ENCODE data around the gene PSD2. TPM values are rescaled to one million over a fixed set of nuclear protein-coding genes. Genes with fewer than 3 reads are reported as not detected.

The PSD2 gene
- total RNA-seq, 1 donor from 2014 or later, result 0.15 TPM

DNA sequence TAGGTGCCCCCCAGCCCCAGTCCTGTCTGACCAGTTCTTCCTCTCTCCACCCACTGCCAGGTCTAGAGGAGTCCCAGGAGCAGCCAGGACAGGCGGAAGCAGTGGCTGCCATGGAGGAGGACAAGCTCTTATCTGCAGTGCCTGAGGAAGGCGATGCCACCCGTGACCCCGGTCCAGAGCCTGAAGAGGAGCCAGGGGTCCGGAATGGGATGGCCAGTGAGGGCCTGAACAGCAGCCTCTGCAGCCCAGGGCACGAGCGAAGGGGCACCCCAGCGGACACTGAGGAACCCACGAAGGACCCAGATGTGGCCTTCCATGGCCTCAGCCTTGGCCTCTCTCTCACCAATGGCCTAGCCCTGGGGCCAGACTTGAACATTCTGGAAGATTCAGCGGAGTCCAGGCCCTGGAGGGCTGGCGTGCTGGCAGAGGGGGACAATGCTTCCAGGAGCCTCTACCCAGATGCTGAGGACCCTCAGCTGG is 13.8 kb downstream of the PSD2 start:
- H3K27me3 Mint-ChIP-seq (ENCODE audit: unreplicated experiment), result peaks cover 5% of the 10 kb centered on the region
- DNase-seq (ENCODE audit: low spot score), result no peak
- TF ChIP-seq, protein P1, sequence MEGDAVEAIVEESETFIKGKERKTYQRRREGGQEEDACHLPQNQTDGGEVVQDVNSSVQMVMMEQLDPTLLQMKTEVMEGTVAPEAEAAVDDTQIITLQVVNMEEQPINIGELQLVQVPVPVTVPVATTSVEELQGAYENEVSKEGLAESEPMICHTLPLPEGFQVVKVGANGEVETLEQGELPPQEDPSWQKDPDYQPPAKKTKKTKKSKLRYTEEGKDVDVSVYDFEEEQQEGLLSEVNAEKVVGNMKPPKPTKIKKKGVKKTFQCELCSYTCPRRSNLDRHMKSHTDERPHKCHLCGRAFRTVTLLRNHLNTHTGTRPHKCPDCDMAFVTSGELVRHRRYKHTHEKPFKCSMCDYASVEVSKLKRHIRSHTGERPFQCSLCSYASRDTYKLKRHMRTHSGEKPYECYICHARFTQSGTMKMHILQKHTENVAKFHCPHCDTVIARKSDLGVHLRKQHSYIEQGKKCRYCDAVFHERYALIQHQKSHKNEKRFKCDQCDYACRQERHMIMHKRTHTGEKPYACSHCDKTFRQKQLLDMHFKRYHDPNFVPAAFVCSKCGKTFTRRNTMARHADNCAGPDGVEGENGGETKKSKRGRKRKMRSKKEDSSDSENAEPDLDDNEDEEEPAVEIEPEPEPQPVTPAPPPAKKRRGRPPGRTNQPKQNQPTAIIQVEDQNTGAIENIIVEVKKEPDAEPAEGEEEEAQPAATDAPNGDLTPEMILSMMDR (IDR thresholded peaks at IDR 0.05; ENCODE audit: unreplicated experiment), result no peak
- no peaks in the 10 kb centered on the region for H3K4me1 Mint-ChIP-seq (ENCODE audit: unreplicated experiment)
- no peaks in the 10 kb centered on the region for H3K9me3 Mint-ChIP-seq (ENCODE audit: unreplicated experiment)
- no peak overlapping the region for H3K4me3 Mint-ChIP-seq (ENCODE audit: unreplicated experiment)
- peaks cover 5% of the 10 kb centered on the region for H3K36me3 Mint-ChIP-seq (ENCODE audit: low read depth, unreplicated experiment)
- no peak overlapping the region for H3K27ac Mint-ChIP-seq (ENCODE audit: unreplicated experiment)

DNA sequence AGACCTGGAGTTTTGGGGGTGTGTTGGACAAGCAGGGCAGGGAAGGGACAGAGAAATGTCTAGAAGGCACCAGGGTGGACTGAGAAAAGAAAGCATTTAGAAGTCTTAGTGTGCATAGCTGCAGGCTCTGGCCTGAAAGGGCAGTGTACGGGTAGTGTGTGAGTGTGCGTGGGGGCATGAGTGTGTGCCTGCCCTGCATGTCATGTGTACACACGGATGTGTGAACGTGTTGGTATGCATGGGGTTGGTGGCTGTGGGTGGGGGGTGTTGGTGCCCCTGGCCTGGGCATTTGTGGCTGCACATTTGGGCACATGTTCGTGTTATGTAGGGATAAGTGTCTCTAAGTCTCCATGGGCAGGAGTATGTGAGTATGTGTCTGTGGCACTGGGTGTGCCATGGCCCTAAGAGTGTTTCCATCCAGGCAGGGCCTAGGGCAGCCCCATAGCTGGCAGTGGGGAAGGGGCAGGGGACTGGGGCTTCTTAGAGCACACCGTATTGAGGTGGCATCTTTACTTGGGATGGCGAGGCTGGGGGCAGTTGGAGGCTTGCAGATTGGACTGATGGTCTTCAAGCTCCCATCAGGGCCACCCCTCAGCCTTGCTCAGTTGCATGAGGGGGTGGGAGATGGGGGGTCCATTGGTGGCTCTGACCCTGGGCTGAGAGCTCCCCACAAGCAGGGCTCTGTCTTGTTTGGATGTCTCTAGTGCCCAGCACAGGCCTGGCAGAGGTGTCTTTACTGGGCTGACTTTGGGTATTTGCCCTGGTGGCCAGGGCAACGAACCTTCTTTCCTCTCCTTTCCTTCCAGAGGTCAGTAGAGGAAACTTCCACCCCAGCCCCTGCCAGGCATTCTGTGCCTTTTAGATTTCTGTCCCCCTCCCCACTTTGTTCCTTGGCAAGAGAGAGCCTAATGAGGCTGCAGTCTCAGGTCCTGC is 15.0 kb downstream of the PSD2 start:
- H3K27me3 Mint-ChIP-seq (ENCODE audit: unreplicated experiment), result peaks cover 7% of the 10 kb centered on the region

DNA sequence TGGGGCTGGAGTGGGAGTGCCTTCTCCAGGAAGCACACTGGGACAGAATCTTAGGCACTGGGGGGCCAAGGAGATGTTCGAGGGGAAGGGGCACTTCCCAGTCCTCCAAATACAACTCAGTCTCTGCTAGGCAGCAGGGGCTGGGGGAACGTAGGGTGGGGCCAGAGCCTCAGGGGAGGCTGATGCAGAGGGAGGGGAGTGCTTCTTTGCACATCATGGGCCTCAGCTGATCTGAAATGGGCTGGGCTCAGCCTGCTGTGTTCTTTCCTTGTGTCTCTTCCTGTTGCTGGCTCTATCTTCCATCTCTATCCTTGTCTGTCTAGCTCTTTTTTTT is 15.6 kb downstream of the PSD2 start:
- no peak overlapping the region for H3K4me3 Mint-ChIP-seq (ENCODE audit: unreplicated experiment)
- no peaks in the 10 kb centered on the region for H3K9me3 Mint-ChIP-seq (ENCODE audit: unreplicated experiment)
- H3K27ac Mint-ChIP-seq (ENCODE audit: unreplicated experiment), result no peak overlapping the region
- H3K36me3 Mint-ChIP-seq (ENCODE audit: low read depth, unreplicated experiment), result no peaks in the 10 kb centered on the region
- no peaks in the 10 kb centered on the region for H3K4me1 Mint-ChIP-seq (ENCODE audit: unreplicated experiment)
- TF ChIP-seq, protein P1 (IDR thresholded peaks at IDR 0.05; ENCODE audit: unreplicated experiment), result no peak
- no peak for DNase-seq (ENCODE audit: low spot score)
- peaks cover 7% of the 10 kb centered on the region for H3K27me3 Mint-ChIP-seq (ENCODE audit: unreplicated experiment)

More for the DNA sequence above, 15.0 kb downstream of the PSD2 start:
- H3K27ac Mint-ChIP-seq (ENCODE audit: unreplicated experiment), result no peak overlapping the region
- H3K4me3 Mint-ChIP-seq (ENCODE audit: unreplicated experiment), result no peak overlapping the region
- H3K4me1 Mint-ChIP-seq (ENCODE audit: unreplicated experiment), result no peaks in the 10 kb centered on the region
- no peak for DNase-seq (ENCODE audit: low spot score)
- H3K9me3 Mint-ChIP-seq (ENCODE audit: unreplicated experiment), result no peaks in the 10 kb centered on the region
- H3K36me3 Mint-ChIP-seq (ENCODE audit: low read depth, unreplicated experiment), result peaks cover under 1% of the 10 kb centered on the region
- TF ChIP-seq, protein P1 (IDR thresholded peaks at IDR 0.05; ENCODE audit: unreplicated experiment), result no peak

DNA sequence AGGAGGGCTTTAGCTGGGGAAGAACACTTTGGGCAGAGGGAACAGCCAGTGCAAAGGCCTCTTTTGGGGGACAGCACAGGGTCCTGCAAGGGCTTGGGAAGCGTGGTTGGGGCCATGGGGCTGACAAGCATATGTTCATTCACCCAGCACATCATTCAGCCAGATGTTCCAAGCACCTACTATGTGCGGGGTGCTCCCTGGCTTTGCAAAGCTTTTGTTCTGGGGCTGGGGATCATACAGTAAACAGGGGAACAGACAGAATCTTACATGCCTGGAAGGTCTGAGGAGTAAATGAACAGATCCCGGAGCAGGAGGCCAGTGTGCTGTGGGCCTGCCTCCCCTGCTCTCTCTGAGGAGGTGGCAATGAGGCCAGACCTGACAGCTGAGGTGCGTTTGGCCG is 16.7 kb downstream of the PSD2 start:
- TF ChIP-seq, protein P1 (IDR thresholded peaks at IDR 0.05; ENCODE audit: unreplicated experiment), result no peak
- Mint-ChIP-seq H3K27me3 (ENCODE audit: unreplicated experiment) (peaks cover 7% of the 10 kb centered on the region), H3K9me3 (ENCODE audit: unreplicated experiment) (no peaks in the 10 kb centered on the region), H3K36me3 (ENCODE audit: low read depth, unreplicated experiment) (no peaks in the 10 kb centered on the region), H3K4me1 (ENCODE audit: unreplicated experiment) (no peaks in the 10 kb centered on the region), H3K4me3 (ENCODE audit: unreplicated experiment) (no peak overlapping the region), H3K27ac (ENCODE audit: unreplicated experiment) (no peak overlapping the region)
- DNase-seq (ENCODE audit: low spot score), result no peak

Measured in endothelial cell (in vitro differentiated cells).